HL-60/S4 treated with phorbol 12-myristate 13-acetate at 8.2 ng/mL for 4 days and 3 days (cell line): ENCODE data around the gene NGLY1.

Source experiments
- in situ Hi-C: fragments of 300-500 bp; cut with MboI; formaldehyde crosslinking; loops from 2 replicates; pipeline ENCODE4 v1.15.0; 2022; ENCODE audit warnings: low sequenced_read_pairs

NGLY1 gene

DNA sequence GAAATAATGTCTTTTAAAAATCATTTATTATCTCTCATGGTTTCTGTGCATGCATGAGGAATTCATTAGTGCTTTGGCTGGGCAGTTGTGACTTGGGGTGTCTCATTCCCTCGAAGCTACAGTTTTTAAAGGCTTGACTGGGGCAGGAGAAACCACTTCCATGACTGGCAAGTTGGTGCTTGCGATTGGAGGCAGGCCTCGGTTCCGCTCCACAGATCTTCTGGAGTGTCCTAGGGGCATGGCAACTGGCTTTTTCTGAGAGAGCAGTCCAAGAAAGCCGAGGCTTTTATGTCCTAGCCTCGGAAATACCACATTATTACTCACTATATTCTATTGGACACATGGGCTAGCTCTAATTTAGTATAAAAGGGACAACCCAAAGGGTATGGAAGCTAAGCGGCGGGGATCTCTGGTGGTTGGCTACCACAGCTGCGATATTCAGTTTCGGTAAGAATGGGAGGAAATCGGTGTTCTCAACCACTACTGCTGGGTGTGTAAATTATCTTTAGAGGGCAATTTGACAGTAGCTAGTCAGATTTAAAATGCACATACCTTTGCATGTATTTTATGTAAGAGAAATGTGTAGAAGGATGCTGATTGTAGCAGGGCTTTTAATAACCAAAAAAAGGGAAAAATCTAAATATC is 69.8 kb downstream of the NGLY1 start:
- in situ Hi-C loops: no loop called here

DNA sequence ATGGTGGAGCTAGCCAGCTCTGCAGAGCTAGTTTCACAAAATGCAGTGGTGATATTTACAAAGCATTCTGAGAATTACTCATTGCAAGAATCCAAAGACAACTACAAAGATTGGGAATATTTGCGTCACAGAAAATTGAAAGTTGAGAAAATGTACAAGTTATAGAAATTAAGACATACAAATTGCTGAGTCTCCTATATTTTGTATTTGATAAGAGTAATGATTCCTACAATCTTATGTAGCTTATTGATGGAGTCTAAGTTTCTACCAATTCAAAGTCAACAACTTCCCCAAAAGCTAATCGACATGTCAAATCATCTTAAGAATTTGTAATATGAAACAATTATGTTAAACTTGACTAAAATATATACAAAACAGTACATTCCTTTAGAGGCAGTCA is 72.2 kb downstream of the NGLY1 start:
- in situ Hi-C loops: no loop called here

DNA sequence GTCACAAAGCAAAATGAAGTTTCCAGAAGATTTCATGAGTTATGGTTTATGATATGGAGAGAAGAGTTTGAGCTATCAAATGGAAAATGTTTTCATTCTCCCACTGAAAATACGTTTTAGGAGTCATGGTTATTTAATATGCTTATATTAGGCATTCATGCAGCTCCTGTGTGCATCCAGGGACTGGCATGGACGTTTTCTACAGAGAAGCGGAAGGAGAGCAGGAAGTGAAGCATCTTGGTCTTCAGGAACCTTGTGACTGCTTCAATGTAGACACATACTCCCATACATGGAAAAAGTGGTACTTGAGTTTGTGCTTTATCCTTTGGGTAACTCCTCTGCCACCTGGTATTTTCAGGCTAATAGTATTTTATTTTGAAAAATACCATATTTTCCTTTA is 75.2 kb downstream of the NGLY1 start:
- in situ Hi-C loops: no loop called here

DNA sequence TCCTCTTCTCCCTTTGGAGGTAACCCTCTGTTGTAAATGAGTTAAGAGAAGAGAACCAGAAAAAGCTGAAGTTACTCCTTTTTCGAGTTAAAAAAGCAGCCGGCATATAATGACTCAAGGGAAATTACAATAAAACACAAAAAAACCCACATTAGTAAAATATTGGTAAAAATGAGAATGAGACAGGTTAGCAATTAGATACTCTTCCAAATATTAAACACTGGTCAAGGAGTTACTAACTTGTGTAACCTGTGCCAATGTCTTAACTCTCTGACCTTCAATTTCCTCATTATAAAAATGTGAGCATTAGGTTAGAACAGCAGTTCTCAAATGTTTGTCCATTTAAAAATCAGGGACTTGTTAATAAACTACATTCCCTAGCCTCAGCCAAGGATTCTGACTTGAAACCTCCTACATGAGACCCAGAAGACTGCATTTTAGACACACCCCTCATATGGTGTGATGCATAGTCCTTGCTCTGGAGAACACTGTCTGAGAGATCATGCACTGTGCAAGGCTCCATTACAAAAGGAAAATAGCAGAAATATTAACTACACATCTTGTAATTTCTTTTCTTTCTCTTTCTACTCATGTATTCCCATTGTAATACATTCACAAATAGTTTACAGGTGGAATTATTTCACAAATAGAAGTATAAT is 75.8 kb downstream of the NGLY1 start:
- in situ Hi-C loops: no loop called here

DNA sequence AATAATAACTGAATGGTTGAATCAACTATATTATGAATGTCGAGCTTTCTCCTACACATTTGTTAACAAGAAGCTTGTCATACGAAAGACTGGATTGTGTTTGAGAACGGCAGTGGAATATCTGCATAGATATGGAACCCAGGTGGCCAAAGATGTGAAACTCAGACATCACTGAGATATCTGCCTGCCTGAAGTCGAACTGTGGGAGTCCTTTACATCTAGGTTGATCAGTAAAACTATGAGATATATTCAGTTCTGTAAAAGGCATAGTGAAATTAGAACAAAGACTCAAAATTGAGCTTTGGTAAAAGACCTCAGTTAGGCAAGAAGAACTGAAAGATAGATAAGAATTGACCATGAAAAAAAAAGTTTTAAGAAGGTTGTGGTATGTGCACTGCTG is 77.0 kb downstream of the NGLY1 start:
- in situ Hi-C loops: no loop called here

DNA sequence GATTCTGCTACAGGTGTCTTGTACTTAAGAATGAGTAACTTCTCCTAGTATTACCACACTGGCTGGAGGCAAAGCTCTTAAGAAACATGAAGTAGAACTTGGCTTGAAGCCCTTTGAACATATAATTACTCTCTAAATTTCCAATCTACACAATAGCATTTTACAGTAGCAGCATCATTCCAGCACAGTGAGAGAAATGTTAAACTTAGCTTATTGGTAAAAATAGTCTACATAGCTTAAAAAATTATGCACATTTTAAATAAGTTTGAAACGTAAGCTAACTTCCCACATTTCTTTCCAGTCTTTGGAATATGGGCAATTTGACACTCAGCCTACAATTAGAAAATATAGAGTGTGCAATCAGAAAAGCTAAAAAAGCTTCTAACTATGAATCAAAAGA is 85.7 kb downstream of the NGLY1 start:
- in situ Hi-C loops: no loop called here

DNA sequence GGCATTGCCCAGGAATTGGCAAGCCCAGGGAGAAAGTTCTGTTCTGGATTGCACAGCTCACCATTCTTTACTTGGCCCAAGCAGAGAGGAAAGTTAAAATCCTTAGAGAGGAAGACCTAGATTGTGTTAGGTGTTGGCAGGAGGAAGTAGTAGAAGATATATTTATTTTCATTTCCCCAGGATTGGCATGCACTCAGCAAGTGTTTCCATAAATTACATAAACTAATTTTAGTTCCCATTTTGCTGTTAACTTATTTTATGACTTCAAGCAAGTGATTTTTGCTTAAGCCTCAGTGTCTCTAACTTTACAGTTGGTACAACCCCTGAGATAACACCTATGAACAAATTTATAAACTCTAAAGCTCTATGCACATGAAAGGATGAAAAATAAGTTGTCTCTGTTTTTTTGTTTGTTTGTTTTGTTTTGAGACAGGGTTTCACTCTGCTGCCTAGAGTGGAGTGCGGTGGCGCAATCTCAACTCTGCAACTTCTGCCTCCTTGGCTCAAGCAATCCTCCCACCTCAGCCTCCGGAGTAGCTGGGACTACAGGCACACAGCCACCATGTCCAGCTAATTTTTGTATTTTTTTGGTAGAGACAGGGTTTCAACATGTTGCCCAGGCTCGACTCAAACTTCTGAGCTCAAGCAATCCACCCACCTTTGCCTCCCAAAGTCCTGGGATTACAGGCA is 87.4 kb downstream of the NGLY1 start:
- in situ Hi-C loops: no loop called here

DNA sequence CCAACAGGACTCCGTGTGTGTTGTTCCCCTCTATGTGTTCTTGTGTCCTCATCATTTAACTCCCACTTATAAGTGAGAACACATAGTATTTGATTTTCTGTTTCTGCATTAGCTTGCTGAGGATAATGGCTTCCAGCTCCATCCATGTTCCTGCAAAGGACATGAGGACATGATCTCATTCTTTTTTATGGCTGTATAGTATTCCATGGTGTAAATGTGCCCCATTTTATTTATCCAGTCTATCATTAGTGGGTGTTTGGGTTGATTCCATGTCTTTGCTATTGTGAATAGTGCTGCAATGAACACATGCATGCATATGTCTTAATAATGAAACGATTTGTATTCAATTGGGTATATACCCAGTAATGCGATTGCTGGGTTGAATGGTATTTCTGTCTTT is 90.0 kb downstream of the NGLY1 start:
- in situ Hi-C loops: no loop called here

DNA sequence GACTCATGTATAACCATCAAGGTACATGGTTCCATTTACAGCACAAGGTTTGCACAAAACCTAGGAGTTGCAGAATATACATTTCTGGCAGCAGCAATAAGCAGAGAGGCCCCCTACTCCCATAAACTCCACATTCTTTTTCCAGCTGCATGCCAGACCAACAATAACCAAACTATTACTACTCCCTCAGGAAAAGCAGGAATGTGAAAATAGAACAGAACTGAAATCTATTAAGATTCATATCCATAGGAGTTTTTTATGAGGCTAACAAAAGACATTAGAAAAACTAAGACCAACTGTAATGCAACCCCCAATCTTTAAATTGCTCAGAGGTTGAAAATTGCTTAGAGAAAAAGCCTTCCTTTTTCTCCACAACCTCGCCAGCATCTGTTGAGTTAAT is 90.9 kb downstream of the NGLY1 start:
- in situ Hi-C loops: no loop called here

DNA sequence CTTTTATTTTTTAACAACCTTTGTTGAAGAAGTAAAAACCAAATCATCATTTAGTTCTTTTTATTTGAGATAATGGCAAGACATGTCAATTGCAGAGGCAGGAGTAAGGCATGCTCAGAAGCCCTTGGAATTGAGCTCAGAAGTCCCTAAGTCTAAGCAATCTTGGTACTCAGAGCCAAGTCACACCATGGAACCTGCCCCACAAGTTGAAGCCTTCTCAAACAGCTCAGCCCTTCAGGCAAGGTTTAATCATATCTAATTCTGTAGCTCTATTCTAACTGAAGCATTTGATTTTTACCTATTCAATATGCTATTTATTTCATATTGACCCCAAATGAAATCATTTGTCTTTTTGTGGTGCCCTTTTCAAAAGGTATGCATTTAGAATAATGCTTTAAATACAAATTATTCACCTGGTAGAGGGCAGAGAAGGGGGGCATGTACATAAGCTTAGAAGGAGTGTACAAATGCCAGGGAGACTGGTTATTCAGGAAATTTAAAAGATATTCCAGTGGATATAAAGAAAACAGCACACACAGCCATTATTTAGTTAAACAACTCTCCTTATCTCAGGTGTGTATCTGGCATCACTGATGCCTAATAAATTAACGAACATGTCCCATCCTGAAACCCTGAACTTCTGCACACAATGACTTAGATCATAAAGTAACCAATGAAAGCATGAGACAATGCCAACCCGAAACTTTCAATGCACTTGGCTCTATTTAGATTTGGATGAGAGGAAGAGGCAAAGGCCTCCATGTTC is 92.3 kb downstream of the NGLY1 start:
- in situ Hi-C loops: no loop called here

DNA sequence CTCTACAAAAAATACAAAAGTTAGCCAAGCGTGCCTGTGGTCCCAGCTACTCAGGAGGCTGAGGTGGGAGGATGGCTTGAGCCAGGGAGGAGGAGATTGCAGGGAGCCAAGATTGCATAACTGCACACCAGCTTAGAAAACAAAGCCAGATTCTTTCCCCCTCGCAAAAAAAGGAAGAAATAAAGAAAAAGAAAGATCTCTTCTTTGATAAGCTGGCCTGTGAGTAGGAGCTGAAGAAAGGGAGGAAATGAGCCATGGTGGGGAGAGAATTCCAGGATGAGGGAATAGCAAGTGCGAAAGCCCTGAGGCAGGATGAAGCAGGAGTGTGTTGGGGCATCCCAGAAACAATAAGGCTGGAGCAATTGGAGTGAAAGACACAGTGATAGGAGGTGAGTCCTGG is 94.0 kb downstream of the NGLY1 start:
- in situ Hi-C loops: no loop called here

DNA sequence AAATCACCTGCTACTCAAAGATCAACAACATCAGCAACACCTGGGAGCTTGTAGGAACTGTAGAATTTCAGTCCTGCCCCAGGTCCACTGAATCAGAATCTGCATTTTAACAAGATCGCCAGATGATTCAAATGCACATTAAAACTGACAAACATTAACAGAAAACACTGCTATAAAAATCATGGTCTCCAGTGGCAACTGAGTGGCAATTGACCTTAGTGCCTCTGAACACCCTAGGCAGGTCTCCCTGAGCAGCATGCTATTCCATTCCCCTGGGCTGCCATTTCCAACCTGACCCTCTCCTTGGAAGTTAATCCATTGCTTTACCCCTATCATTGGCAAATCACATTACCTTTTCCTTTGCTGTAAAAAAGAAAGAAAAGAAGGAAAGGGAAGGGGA is 95.5 kb downstream of the NGLY1 start:
- in situ Hi-C loops: no loop called here

DNA sequence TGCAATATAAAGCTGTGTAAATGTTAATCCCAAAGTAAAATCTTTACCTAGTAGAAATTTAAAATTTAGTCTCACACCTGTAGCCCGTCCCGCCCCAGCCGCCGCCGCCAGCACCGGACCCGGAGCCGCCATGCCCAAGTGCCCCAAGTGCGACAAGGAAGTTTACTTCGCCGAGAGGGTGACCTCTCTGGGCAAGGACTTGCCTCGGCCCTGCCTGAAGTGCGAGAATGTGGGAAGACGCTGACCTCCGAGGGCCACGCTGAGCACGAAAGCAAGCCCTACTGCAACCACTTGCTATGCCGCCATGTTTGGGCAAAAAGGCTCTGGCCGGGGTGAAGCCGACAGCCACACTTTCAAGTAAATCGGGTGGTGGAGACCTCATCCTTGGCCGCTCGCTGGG is 96.5 kb downstream of the NGLY1 start:
- in situ Hi-C loops: no loop called here

DNA sequence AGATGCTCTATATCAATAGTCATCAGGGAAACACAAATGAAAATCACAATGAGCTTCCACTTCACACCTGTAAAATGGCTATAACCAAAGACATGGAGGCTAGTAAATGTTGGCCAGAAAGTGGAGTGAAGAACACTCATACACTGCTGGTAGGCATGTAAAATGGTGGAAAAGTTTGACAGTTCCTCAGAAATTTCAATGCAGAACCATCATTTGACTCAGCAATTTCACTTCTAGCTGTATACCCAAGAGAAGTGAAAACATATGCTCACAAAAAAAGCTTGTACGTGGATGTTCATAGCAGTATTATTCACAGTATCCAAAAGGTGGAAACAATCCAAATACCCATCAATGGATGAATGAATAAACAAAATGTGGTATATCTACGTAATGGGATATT is 99.4 kb downstream of the NGLY1 start:
- in situ Hi-C loops: no loop called here

DNA sequence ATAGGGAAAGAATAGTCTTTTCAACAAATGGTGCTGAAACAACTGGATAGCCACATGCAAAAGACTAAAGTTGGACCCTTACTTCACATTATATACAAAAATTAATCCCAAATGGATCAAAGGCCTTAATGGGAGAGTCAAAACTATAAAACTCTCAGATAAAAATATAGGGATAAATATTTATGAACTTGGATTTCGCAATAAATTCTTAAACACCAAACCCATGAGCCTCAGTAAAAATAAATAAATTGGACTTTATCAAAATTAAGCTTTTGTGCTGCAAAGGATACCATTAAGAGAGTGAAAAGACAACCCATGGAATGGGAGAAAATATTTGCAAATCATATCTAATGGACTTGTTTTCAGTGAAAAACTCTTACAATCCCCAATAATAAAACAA is 99.8 kb downstream of the NGLY1 start:
- in situ Hi-C loops: no loop called here

DNA sequence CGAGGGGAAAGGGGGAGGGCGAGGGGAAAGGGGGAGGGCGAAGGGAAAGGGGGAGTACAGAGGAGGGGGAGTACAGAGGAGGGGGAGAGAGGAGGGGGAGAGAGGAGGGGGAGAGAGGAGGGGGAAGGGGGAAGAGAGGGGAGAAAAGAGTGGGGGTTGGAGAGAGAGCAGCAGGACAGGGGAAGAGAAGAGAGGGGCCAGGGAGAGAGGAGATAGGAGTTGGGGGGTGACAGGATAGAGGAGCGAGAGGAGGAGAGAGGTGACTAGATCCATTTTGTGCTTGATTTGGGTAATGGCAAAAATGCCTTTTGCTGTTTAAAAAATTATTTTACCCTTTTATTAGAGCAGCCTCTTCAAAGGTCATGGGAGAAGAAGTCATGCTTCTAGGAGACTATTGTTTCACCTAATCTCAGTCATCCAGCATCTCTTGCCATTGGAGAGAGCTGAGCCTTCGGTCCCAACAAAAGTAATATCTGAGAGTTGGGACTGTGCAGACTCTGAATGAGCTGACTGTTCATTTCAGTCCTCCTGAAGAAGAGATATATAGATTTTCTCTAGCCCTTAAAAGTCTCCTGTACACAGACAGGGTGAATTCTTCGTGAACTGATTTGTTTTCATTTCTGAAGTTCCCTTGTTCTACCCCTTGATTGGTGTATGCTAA is 103.5 kb downstream of the NGLY1 start:
- in situ Hi-C loops: no loop called here

DNA sequence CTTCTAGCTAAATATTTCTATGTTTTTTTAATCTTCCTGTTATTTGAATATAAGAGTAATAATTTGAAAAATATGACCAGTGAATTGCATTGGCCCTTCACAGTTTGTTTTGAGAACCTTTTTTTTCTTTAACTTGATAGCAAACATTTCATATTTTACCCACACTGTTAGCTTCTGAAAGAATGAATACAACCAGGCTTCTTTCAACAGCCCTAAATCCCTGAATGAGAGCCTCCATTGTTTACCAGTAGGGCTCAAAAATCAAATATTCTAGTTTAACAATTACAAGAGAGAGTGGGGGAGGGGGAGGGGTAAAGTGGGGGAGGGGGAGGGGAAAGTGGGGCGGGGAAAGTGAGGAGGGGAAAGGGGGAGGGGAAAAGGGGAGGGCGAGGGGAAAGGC is 104.1 kb downstream of the NGLY1 start:
- in situ Hi-C loops: no loop called here

DNA sequence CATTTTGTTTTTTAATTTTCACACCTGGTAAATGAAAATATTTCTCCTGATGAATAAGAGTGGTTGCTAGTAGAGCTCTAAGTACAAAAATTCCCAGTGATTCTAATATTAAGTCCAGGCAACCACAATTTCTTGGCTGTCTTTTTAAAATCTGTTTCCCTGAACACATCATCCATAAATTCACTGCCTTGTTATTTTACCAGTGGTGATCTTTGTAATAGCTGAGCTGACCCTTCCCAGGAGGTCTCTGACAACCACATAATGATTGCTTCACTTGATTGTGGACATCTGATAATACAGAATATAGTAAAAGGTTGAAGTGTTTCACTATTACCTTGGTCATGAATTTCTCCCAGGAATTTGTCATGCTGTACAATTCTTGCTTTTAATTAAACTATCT is 104.7 kb downstream of the NGLY1 start:
- in situ Hi-C loops: no loop called here

DNA sequence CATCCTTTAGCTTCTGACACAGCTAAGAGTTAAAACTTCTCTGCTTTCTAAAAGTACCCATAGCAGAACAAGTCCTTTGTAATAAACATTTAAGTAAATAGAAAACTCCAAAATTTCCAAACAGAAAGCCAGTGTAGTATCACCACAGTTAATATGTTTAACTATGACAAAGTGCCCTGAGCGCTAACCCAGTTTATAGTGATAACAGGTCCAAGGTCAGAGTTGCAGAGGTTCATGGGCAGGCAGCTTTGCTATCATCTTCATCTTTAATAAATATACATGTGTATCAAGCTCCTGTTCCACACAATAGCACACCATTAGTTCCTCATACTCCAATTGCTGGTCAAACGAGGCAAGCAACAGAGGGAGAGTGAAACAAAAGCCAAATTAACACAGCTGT is 106.1 kb downstream of the NGLY1 start:
- in situ Hi-C loops: no loop called here

DNA sequence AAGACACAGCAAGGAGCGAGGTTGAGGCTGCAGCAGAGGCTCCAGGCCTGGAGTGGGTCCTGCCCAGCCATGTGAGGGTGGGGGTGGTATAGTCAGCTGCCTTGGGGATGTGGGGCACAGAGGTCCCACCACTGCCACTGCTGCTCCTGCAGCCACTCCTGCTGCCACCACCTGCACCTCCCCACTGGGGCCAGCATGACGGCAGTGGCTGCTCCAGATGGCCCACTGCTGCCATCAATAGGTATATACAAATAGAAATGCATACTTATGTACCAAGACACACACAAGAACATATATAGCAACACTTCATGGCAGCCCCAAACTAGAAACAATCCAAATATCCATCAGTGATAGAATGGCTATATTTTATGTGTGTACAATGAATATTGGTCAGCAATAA is 108.6 kb downstream of the NGLY1 start:
- in situ Hi-C loops: no loop called here

DNA sequence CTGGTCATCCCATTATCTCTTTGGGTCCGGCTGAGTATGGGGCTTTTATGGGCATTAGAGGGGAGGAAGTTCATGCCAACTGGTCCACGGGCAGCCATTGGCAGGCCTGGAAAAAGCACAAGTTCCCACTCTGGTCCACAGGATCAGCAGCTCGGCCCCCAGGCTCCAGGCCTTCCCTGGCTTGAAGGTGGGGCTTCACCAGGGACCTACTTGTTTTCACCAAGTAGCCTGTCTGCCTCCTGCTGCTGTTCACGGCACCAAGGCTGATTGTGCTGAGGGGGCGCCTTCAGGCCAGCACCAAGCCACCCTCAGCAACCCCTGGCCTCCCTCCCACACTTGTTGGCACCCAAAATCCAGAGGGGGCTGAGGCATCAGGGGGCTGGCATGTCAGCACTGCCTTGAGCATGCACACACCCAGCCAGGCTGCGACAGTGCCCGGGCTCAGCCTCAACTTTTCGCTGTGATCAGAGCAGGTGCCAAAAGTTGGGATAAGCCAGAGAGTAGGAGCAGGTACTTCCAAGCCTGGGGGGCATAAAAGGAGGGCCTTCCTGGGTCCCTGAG is 109.4 kb downstream of the NGLY1 start:
- in situ Hi-C loops: no loop called here
